B cell (primary cell): Measurements from ENCODE around the gene PDLIM4. TPM values are rescaled to one million over a fixed set of nuclear protein-coding genes. Genes with fewer than 3 reads are reported as not detected.
A peak's percentile ranks its signal among the peaks of the same experiment; 100 is the strongest.

Experiments used
- ATAC-seq: fragments of 200-7000 bp; cut with Tn5 transposase; one replicate; pipeline ENCODE4 v1.10.0; 2021; ENCODE audit warnings: low read depth, mild to moderate bottlenecking, moderate number of reproducible peaks, moderate library complexity
- CTCF ChIA-PET: fragments of 350-600 bp; sonication (Branson Sonifier 250); formaldehyde crosslinking; loops from one replicate; lab custom pipeline; 2021; ENCODE audit warnings: antibody characterized with exemption, inconsistent platforms; lab: Charles Lee
- POLR2A ChIA-PET: fragments of 350-600 bp; sonication (Branson Sonifier 250); formaldehyde crosslinking; loops from one replicate; lab custom pipeline; 2021; ENCODE audit warnings: antibody characterized with exemption; lab: Charles Lee
- DNase-seq: peaks from one replicate; pipeline ENCODE4 v3.0.0; 2013
- H2AFZ ChIP-seq: 2 replicates; pipeline ENCODE4 v1.6.1; 2012; ENCODE audit warnings: mild to moderate bottlenecking, low read depth, low read length; ENCODE audit not compliant: insufficient read depth, poor library complexity, severe bottlenecking
- H3K27ac ChIP-seq, 2 donors: 1 replicate in 1 of 2; 2 replicates in 1 of 2; pipeline ENCODE4 v1.5.1; 2012 to 2013; ENCODE audit warnings: low read length in 2 of 2, mild to moderate bottlenecking in 2 of 2, moderate library complexity in 1 of 2
- H3K27me3 ChIP-seq, 4 experiments: fragments of 200-600 bp in 1 of 4; sonication (generic) in 1 of 4; replicated peaks in 1 of 4; 1 replicate in 2 of 4; 2 replicates in 2 of 4; pipeline versions ENCODE4 v1.6.1 to v1.7.0; 2013 to 2016; ENCODE audit warnings: low read length in 3 of 4, mild to moderate bottlenecking in 2 of 4, mixed read lengths in 1 of 4, moderate library complexity in 1 of 4; ENCODE audit not compliant: insufficient read depth in 4 of 4, control insufficient read depth in 3 of 4; ENCODE audit errors: control extremely low read depth in 1 of 4
- H3K36me3 ChIP-seq, 2 experiments: replicated peaks in 1 of 2; 1 replicate in 1 of 2; 2 replicates in 1 of 2; pipeline versions ENCODE4 v1.6.1 to v1.7.1; 2013; ENCODE audit warnings: low read length in 1 of 2; ENCODE audit not compliant: insufficient read depth in 2 of 2, control insufficient read depth in 1 of 2; ENCODE audit errors: control extremely low read depth in 1 of 2, extremely low read depth in 1 of 2
- H3K4me1 ChIP-seq, 2 donors: fragments of 200-600 bp in 1 of 2; sonication (generic) in 1 of 2; 1 replicate in 1 of 2; 2 replicates in 1 of 2; pipeline versions ENCODE4 v1.5.1 to v1.6.1; 2013 to 2017; ENCODE audit warnings: low read length in 2 of 2; ENCODE audit not compliant: control insufficient read depth in 2 of 2, insufficient read depth in 2 of 2
- H3K4me2 ChIP-seq: replicated peaks from 2 replicates; pipeline ENCODE3; 2012; ENCODE audit warnings: mild to moderate bottlenecking, low read depth, low read length; ENCODE audit not compliant: poor library complexity, severe bottlenecking
- H3K4me3 ChIP-seq, 5 experiments: fragments of 200-600 bp in 1 of 5; sonication (generic) in 1 of 5; 1 replicate in 3 of 5; 2 replicates in 2 of 5; pipeline versions ENCODE4 v1.5.1 to v1.7.0; 2011 to 2016; ENCODE audit warnings: low read length in 4 of 5, mild to moderate bottlenecking in 4 of 5, low read depth in 2 of 5, control low read depth in 1 of 5, moderate library complexity in 1 of 5; ENCODE audit not compliant: insufficient read depth in 1 of 5; ENCODE audit errors: control extremely low read depth in 1 of 5, extremely low read depth in 1 of 5
- H3K79me2 ChIP-seq: fragments of 200-600 bp; sonication (generic); one replicate; pipeline ENCODE4 v1.6.0; 2016; ENCODE audit warnings: low read length; ENCODE audit not compliant: control insufficient read depth, insufficient read depth
- H3K9ac ChIP-seq: fragments of 200-600 bp; sonication (generic); 2 replicates; pipeline ENCODE4 v1.6.1; 2017; ENCODE audit warnings: mild to moderate bottlenecking, low read length, moderate library complexity
- H3K9me3 ChIP-seq, 3 donors: one replicate each; pipeline versions ENCODE4 v1.6.1 to v1.7.1; 2013; ENCODE audit warnings: low read length in 2 of 3; ENCODE audit not compliant: control insufficient read depth in 2 of 3, insufficient read depth in 1 of 3; ENCODE audit errors: control extremely low read depth in 1 of 3
- H4K20me1 ChIP-seq: 2 replicates; pipeline ENCODE4 v1.6.0; 2012; ENCODE audit warnings: mild to moderate bottlenecking, low read length; ENCODE audit not compliant: insufficient read depth, control insufficient read depth, poor library complexity, severe bottlenecking
- H3K27ac Mint-ChIP-seq: one replicate; pipeline ENCODE4 v1.8.0; 2021; ENCODE audit warnings: mixed read lengths
- H3K27me3 Mint-ChIP-seq: one replicate; pipeline ENCODE4 v1.8.0; 2021; ENCODE audit warnings: mixed read lengths
- H3K4me1 Mint-ChIP-seq: one replicate; pipeline ENCODE4 v1.8.0; 2021; ENCODE audit warnings: mixed read lengths
- H3K4me3 Mint-ChIP-seq: one replicate; pipeline ENCODE4 v1.8.0; 2021; ENCODE audit warnings: mixed read lengths
- H3K9me3 Mint-ChIP-seq: one replicate; pipeline ENCODE4 v1.8.0; 2022; ENCODE audit warnings: mixed read lengths; ENCODE audit not compliant: insufficient read depth
- EZH2 ChIP-seq: IDR thresholded peaks from 2 replicates; pipeline ENCODE4 v1.6.1; 2012; ENCODE audit warnings: borderline replicate concordance, low read depth, mild to moderate bottlenecking, moderate library complexity, low read length; ENCODE audit not compliant: insufficient read depth, poor library complexity, severe bottlenecking
- WGBS: methylation state at CpG from one replicate; pipeline ENCODE4 v1.1.5; 2013; ENCODE audit warnings: missing lambda C conversion rate; ENCODE audit not compliant: insufficient coverage; 5-methylcytosine and 5-hydroxymethylcytosine counted together
- intact Hi-C: fragments of 100-400 bp; cut with micrococcal nuclease; formaldehyde crosslinking; loops from one replicate; pipeline ENCODE4 v1.10.0; 2022
- polyA plus RNA-seq: library from polyadenylated mRNA; depleted of rRNA; stranded (reverse); fragments of >200 nt; gene quantifications from 2 replicates; pipeline ENCODE4 v1.2.3, GENCODE V29; 2012
- total RNA-seq, 2 donors: library from RNA; stranded (reverse); fragments of 120-200 nt in 1 of 2; gene quantifications; 1 replicate in 1 of 2; 2 replicates in 1 of 2; pipeline versions ENCODE4 v1.2.3 to v1.2.4, GENCODE V29; 2013 to 2022
- TF ChIP-seq, protein P1 (sequence below): fragments of 200-600 bp; IDR thresholded peaks from one replicate; pipeline ENCODE4 v1.8.0; 2022; ENCODE audit warnings: antibody characterized with exemption, mild to moderate bottlenecking

The PDLIM4 gene
- total and polyA plus RNA-seq, 2 donors (not counting 1 experiment from before 2014, with no cell fraction given) = not detected

DNA sequence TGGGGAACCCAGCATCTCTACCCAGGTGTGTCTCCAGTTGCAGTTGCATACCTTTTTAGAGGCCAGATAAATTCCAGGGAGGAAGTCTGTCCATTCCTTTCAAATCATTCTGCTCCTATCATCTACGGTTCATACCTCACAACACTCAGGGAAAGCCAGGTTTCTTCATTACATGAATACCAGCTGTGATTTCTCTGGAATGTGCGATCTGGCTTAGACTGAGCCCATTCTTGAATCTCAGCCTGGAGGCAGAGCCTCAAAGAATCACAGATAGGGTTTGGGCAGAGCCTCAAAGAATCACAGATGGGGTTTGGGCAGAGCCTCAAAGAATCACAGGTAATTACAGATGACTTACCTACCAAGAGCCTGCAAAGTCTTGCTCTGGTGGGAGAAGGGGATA, 37.0 kb upstream of the PDLIM4 start:
- Histone ChIP-seq H3K36me3 (no peaks in the 10 kb centered on the region), H3K9me3 (no peaks in the 10 kb centered on the region), H3K4me3 (no peak overlapping the region), H4K20me1 (no peaks in the 10 kb centered on the region), H3K4me2 (no peak overlapping the region), H3K79me2 (peaks cover 14% of the 10 kb centered on the region), H3K4me1 (peaks cover 14 to 15% of the 10 kb centered on the region in 2 donors), H3K27me3 (peaks cover 0 to 6% (median 2%) of the 10 kb centered on the region in 4 experiments), H3K27ac (no peak overlapping the region), H2AFZ (no peak overlapping the region), H3K9ac (no peak overlapping the region)
- Mint-ChIP-seq H3K9me3 (no peaks in the 10 kb centered on the region), H3K4me1 (peaks cover 19% of the 10 kb centered on the region), H3K27me3 (peaks cover 2% of the 10 kb centered on the region), H3K4me3 (no peak overlapping the region), H3K27ac (no peak overlapping the region)
- ATAC-seq (no peak), DNase-seq (no peak)
- ChIA-PET CTCF (no interaction called here), POLR2A (no interaction called here)
- intact Hi-C loops = no loop called here
- TF ChIP-seq, protein P1, sequence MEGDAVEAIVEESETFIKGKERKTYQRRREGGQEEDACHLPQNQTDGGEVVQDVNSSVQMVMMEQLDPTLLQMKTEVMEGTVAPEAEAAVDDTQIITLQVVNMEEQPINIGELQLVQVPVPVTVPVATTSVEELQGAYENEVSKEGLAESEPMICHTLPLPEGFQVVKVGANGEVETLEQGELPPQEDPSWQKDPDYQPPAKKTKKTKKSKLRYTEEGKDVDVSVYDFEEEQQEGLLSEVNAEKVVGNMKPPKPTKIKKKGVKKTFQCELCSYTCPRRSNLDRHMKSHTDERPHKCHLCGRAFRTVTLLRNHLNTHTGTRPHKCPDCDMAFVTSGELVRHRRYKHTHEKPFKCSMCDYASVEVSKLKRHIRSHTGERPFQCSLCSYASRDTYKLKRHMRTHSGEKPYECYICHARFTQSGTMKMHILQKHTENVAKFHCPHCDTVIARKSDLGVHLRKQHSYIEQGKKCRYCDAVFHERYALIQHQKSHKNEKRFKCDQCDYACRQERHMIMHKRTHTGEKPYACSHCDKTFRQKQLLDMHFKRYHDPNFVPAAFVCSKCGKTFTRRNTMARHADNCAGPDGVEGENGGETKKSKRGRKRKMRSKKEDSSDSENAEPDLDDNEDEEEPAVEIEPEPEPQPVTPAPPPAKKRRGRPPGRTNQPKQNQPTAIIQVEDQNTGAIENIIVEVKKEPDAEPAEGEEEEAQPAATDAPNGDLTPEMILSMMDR = no peak
- no peak for TF ChIP-seq EZH2
- 100% methylated on average over 1 of the region's 2 CpGs for WGBS

DNA sequence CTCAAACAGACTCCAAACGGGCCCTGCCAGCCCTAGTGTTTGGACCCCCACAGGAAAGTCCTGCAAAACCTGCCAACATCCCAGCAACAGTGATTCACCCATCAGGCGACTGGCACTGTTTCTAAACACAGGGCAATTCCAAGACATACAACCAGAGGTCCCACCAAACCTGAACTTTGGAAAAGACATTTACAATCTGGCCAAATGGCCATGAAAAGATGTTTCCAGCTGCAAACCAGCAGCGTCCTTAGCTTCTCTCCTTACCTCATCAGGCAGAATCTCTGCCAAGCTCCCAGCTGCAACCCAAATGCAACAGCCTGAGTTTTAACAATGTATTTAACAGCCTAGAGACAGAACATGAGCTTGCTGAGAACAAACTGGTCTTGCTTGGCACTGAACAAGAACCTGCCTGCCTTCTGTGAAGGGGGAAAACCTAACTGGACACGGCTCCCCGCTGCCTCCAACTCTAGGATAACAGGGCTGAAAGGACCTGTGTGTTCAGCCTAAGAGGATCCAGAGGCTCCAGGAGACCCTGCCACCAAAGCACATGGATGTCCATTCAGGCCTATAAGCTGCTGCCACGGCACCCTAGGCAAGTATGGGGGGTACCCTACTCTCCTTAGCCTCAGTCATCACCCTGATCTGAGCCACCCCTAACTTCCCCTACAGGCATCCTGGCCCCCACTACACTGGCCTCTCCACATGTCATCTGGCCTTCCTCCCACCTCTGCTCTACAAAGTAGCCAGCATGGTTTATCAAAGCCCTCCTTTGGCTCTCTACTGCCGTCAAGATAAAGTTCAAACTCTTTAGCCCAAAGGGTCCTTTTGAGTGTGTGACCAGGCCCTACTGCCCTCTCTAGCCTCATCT, 35.5 kb upstream of the PDLIM4 start:
- Histone ChIP-seq H3K27me3 (peaks cover 0 to 12% (median 7%) of the 10 kb centered on the region in 4 experiments), H3K9ac (no peak overlapping the region), H3K4me3 (no peak overlapping the region), H3K27ac (no peak overlapping the region), H3K79me2 (peaks cover 14% of the 10 kb centered on the region), H3K4me1 (peaks cover 19% of the 10 kb centered on the region in 2 donors), H2AFZ (no peak overlapping the region), H3K4me2 (peak overlapping the region; percentile 32), H4K20me1 (no peaks in the 10 kb centered on the region), H3K36me3 (no peaks in the 10 kb centered on the region), H3K9me3 (peaks cover 0 to 7% (median 0%) of the 10 kb centered on the region in 3 donors)
- intact Hi-C loops = no loop called here
- Mint-ChIP-seq H3K4me3 (no peak overlapping the region), H3K27me3 (peaks cover 8% of the 10 kb centered on the region), H3K27ac (peak overlapping the region; percentile 55), H3K4me1 (peaks cover 23% of the 10 kb centered on the region), H3K9me3 (no peaks in the 10 kb centered on the region)
- ChIA-PET CTCF (no interaction called here), POLR2A (no interaction called here)
- ATAC-seq (peak; percentile 21), DNase-seq (peak; percentile 15)
- WGBS = 84% methylated on average over 6 of the region's 7 CpGs
- no peak for TF ChIP-seq EZH2
- TF ChIP-seq, protein P1 = no peak
